K562 (cell line): Measurements from ENCODE around the gene NLRP6. TPM values are rescaled to one million over a fixed set of nuclear protein-coding genes. Genes with fewer than 3 reads are reported as not detected.

Experiments used
- CREBBP ChIP-seq: IDR thresholded peaks from one replicate; pipeline ENCODE4 v1.6.1; 2012; ENCODE audit warnings: low read depth, mild to moderate bottlenecking, control low read depth, inconsistent platforms, low read length
- CTCF ChIP-seq, 3 experiments: IDR thresholded peaks in 2 of 3; conservative IDR thresholded peaks in 1 of 3; 2 replicates each; pipeline ENCODE4 v1.5.1; 2011 to 2012; ENCODE audit warnings: low read length in 3 of 3, mild to moderate bottlenecking in 3 of 3, control low read depth in 2 of 3, improper control_type of control experiment in 1 of 3, inconsistent platforms in 1 of 3, low read depth in 1 of 3, mixed read lengths in 1 of 3, moderate library complexity in 1 of 3; ENCODE audit not compliant: insufficient read depth in 2 of 3
- EP300 ChIP-seq: IDR thresholded peaks from 2 replicates; pipeline ENCODE4 v1.6.1; 2012; ENCODE audit warnings: low read length, improper control_type of control experiment
- FOXK2 ChIP-seq, 2 experiments: fragments of 450-650 bp; IDR thresholded peaks in 1 of 2; conservative IDR thresholded peaks in 1 of 2; 2 replicates each; pipeline ENCODE4 v1.6.1; 2016; ENCODE audit warnings: low read depth in 2 of 2, mild to moderate bottlenecking in 1 of 2
- GATAD2B ChIP-seq: fragments of 450-650 bp; IDR thresholded peaks from 2 replicates; pipeline ENCODE4 v1.6.1; 2017; ENCODE audit warnings: mild to moderate bottlenecking, borderline replicate concordance
- GTF2E2 ChIP-seq: fragments of 200-800 bp; sonication (Bioruptor generic); IDR thresholded peaks from 2 replicates; pipeline ENCODE4 v1.6.1; 2016; ENCODE audit warnings: missing genetic modification characterization, missing compliant biosample characterization
- HBP1 ChIP-seq: fragments of 450-650 bp; formaldehyde crosslinking; IDR thresholded peaks from 2 replicates; pipeline ENCODE4 v1.4.0; 2022; ENCODE audit warnings: missing genetic modification characterization
- HDAC3 ChIP-seq: fragments of 450-650 bp; IDR thresholded peaks from 2 replicates; pipeline ENCODE4 v1.6.1; 2018; ENCODE audit warnings: borderline replicate concordance, mild to moderate bottlenecking, moderate library complexity; ENCODE audit not compliant: partially characterized antibody
- HINFP ChIP-seq: fragments of 450-650 bp; conservative IDR thresholded peaks from 2 replicates; pipeline ENCODE4 v1.6.1; 2016; ENCODE audit warnings: missing genetic modification characterization, low read depth, mild to moderate bottlenecking, control low read depth, missing compliant biosample characterization
- IRF2 ChIP-seq: sonication (generic); formaldehyde crosslinking; IDR thresholded peaks from 2 replicates; pipeline ENCODE4 v1.8.1; 2022; ENCODE audit warnings: mild to moderate bottlenecking, missing genetic modification reagents
- NFYB ChIP-seq: IDR thresholded peaks from 2 replicates; pipeline ENCODE4 v1.6.1; 2011; ENCODE audit warnings: mild to moderate bottlenecking, moderate library complexity; ENCODE audit not compliant: insufficient read length; ENCODE audit errors: extremely low read depth
- RCOR1 ChIP-seq, 2 experiments: IDR thresholded peaks; 2 replicates each; pipeline ENCODE4 v1.6.1; 2012; ENCODE audit warnings: low read depth in 2 of 2, low read length in 2 of 2, borderline replicate concordance in 1 of 2, improper control_type of control experiment in 1 of 2
- TAF9B ChIP-seq: fragments of 450-650 bp; IDR thresholded peaks from 2 replicates; pipeline ENCODE4 v1.6.1; 2018; ENCODE audit warnings: mild to moderate bottlenecking; ENCODE audit not compliant: partially characterized antibody
- ZBTB43 ChIP-seq: sonication (generic); formaldehyde crosslinking; IDR thresholded peaks from 2 replicates; pipeline ENCODE4 v1.8.0; 2023; ENCODE audit warnings: mild to moderate bottlenecking, missing genetic modification reagents
- ZNF184 ChIP-seq: sonication (generic); formaldehyde crosslinking; IDR thresholded peaks from 2 replicates; pipeline ENCODE4 v1.5.0; 2020; ENCODE audit warnings: missing genetic modification reagents
- ZNF511 ChIP-seq: sonication (generic); formaldehyde crosslinking; IDR thresholded peaks from 2 replicates; pipeline ENCODE4 v1.8.0; 2022; ENCODE audit warnings: mild to moderate bottlenecking, missing genetic modification reagents
- ZNF695 ChIP-seq: fragments of 450-650 bp; formaldehyde crosslinking; IDR thresholded peaks from 2 replicates; pipeline ENCODE4 v1.4.0; 2020; ENCODE audit warnings: mild to moderate bottlenecking, moderate library complexity
- ZNF707 ChIP-seq: fragments of 250-450 bp; sonication (Bioruptor Pico); conservative IDR thresholded peaks from 2 replicates; pipeline ENCODE4 v1.8.0; 2022; ENCODE audit warnings: inconsistent platforms, mild to moderate bottlenecking, moderate library complexity
- polyA plus RNA-seq, 8 experiments: library from polyadenylated mRNA; depleted of rRNA in 4 of 8; stranded (reverse) in 5 of 8; unstranded in 3 of 8; fragments of >200 nt; fragmentation: Nextera tagmentation in 2 of 8; fragmentation: Illumina TruSeq in 1 of 8; extraction: Ambion mirVana in 2 of 8; extraction: Trizol in 1 of 8; gene quantifications; 2 replicates each; pipeline versions ENCODE4 v1.2.1 to v1.2.3, GENCODE V29; 2011 to 2014; ENCODE audit warnings: inconsistent platforms in 1 of 8, missing spikeins in 1 of 8
- total RNA-seq, 7 experiments: library from RNA; depleted of rRNA in 6 of 7; stranded (reverse); fragments of >200 nt in 6 of 7; fragmentation: Illumina TruSeq in 2 of 7; extraction: Trizol in 2 of 7; gene quantifications; 2 replicates each; pipeline versions ENCODE4 v1.2.1 to v1.2.3, GENCODE V29; 2011 to 2021; ENCODE audit warnings: low replicate concordance in 1 of 7

NLRP6 gene
- total and polyA plus RNA-seq, 9 of the 15 experiments (the other 6 are each of a cell fraction or from before 2014, with no cell fraction given) = 0.03 to 0.18 (median 0.15) TPM; not detected in 5

GRCh38 chr11:288478-289397 is 10.5 kb downstream of the NLRP6 start, which contains the start of gene PGGHG (continued):
- TF ChIP-seq HBP1 (CRISPR knock-in tag) (no peak), ZBTB43 (CRISPR knock-in tag) (no peak), RCOR1 (IDR thresholded peaks at IDR 0.05; ENCODE audit: borderline replicate concordance in 1 of 2, low read depth in 2 of 2, low read length in 2 of 2) (no peak), GTF2E2 (tag) (no peak), ZNF695 (no peak), HDAC3 (no peak), ZNF184 (CRISPR knock-in tag) (no peak), CTCF (IDR thresholded peaks at IDR 0.05 in 2 of 3, conservative IDR thresholded peaks at IDR 0.05 in 1 of 3; ENCODE audit: insufficient read depth in 2 of 3, low read depth in 1 of 3, low read length in 3 of 3) (no peak), HINFP (tag) (peak; percentile 60; the same call in 1 of the 2 replicates), EP300 (no peak), TAF9B (no peak), ZNF707 (CRISPR knock-in tag) (no peak), GATAD2B (peak; percentile 90), FOXK2 (conservative IDR thresholded peaks at IDR 0.05 in 1 of 2, IDR thresholded peaks at IDR 0.05 in 1 of 2; ENCODE audit: low read depth in 2 of 2) (no peak), NFYB (no peak), CREBBP (no peak), IRF2 (CRISPR knock-in tag) (no peak), ZNF511 (no peak)
